Activated CD8-positive, alpha-beta memory T cell treated with anti-CD3 and anti-CD28 coated beads, Interleukin-2, amount 50 U/mL, for 4 hours (primary cell): Measurements from ENCODE around the gene DLX4.

ENCODE experiments used
- DNase-seq: peaks from one replicate; pipeline ENCODE4 v3.0.0-alpha.2; 2020

Gene DLX4

GRCh38 chr17:49969134-49969759 is at the start of gene DLX4:
Gene DLX4 (plus strand): TSS chr17:49969190. CDS start chr17:49969469, 279 bp downstream.
- DNase-seq: no peak

DNA sequence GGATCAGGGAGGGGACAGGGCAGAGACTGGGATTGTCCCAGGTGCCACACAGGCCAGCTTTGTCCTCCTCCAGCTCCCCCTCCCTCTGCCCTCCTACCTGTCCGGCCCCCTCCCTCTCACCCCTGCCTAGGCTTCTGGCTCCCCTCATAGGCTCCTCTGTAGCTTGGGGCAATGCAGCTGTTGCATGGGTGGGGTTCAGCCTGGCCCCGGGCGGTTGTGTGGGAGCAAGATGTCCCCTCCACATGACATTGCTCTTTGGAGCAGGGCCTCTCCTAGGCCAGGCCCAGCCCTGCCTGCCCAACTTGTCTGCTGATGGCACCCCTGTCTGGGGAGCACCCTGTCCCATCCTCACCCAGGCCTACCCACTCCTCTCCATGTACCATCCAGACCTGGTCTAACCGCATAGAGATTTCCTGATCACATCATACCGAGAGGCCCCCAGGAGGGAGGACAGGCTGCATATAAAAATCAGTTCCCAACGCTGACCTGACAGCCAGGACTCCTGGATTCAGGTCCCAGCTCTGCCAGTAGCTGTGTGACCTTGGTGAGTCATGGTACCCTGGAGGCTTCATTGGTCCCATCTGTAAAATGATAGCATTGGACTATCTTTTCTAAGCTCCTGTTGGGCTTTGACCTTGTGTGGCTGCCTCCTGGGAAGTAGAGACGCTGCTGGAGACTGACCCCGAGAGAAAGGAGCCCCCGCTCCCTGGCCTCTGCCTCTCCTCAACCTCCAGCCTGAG is 48.8 kb upstream of the DLX4 start:
- DNase-seq: no peak

DNA sequence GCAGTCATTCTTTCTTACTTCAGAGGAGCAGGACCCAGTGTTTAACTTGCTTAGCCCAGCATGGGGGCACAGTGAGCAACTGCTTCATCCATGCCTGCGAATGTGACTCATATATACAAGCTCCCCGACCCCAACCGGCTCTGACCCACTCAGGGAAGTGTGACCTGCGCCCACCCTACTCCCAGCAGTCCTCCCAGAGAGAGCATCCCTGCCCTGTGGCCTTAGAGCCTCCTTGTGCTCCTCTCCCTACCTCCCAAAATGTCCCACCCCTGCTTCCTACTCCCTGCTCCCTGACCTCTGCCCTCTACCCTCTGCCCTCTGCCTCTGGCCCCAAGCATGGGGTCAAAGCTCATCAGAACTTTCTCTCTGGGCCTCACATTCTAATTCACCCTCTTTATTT is 46.9 kb upstream of the DLX4 start:
- no peak for DNase-seq

GRCh38 chr17:49924116-49924515 is 44.9 kb upstream of the DLX4 start:
- DNase-seq: no peak

DNA sequence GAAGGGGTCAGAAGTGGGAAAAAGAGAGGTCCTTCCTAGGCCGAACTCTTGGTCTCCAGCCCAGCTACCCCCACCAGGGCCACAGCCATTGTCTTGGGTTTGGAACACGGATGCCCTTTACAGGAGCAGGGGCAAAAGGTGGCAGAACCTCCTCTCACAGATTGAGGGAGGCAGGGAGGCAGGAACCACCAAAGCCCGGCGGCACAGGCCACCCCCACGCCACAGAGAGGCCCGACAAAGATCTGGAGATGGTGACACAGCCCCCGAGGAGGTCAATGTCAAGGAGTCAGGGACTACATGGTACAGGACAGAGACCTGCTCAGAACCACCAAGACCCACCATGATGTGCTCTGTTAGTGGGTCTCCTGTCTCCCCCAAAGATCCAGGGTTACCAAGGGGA is 44.4 kb upstream of the DLX4 start:
- no peak for DNase-seq

GRCh38 chr17:49925921-49926320 is 43.1 kb upstream of the DLX4 start:
- DNase-seq: no peak

GRCh38 chr17:49926886-49927285 is 42.1 kb upstream of the DLX4 start:
- DNase-seq: no peak

GRCh38 chr17:49928126-49928800 is 40.7 kb upstream of the DLX4 start:
- no peak for DNase-seq

- no peak for DNase-seq
Observed at GRCh38 chr17:49928837-49929475, 40.0 kb upstream of the DLX4 start.

GRCh38 chr17:49930880-49931279 is 38.1 kb upstream of the DLX4 start:
- no peak for DNase-seq

GRCh38 chr17:49931416-49932137 is 37.4 kb upstream of the DLX4 start:
- no peak for DNase-seq

GRCh38 chr17:49932138-49932723 is 36.8 kb upstream of the DLX4 start:
- no peak for DNase-seq

DNA sequence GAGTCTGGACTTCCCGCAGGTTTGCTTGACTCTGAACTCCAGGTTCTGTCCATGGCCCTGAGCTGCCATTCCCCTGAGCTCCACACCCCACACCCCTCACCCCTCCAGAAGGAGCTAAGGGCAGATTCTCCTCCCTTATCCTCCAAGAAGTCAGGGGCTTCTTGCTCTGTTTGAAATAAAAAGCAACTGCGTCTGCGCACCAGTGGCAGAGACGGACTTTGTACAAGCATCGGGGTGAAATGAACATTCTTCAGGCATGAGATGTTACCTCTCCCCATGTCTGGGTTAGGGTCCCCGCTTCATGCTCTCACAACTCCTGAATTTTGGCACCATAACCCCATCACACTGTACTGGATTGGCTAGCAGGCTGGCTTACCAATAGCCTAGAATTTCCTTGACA is 36.1 kb upstream of the DLX4 start:
- no peak for DNase-seq

GRCh38 chr17:49935526-49936210 is 33.3 kb upstream of the DLX4 start:
- no peak for DNase-seq

- DNase-seq: no peak
Observed at GRCh38 chr17:49936386-49936785, 32.6 kb upstream of the DLX4 start.

GRCh38 chr17:49939318-49939717 is 29.7 kb upstream of the DLX4 start:
- DNase-seq: no peak

- no peak for DNase-seq
Observed at GRCh38 chr17:49941427-49941826, 27.6 kb upstream of the DLX4 start.

DNA sequence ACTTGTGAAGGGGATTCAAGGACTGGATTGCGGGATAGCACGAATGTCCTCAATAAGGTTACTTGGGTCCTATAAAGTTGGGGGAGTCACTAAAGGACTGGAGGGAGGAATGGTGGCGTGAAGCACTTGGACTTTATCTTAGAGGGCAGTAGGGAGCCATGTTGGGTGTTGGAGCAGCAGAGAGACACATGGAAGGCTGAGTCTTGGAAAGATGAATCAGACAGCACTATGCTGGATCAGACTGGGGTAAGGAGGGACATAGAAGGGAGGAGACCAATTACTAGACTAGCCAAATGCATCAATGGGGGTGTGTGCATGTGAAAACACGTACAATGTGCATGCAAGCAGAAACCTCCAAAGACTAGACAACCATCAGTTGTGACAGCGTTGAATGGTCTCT is 26.0 kb upstream of the DLX4 start:
- DNase-seq: no peak

DNA sequence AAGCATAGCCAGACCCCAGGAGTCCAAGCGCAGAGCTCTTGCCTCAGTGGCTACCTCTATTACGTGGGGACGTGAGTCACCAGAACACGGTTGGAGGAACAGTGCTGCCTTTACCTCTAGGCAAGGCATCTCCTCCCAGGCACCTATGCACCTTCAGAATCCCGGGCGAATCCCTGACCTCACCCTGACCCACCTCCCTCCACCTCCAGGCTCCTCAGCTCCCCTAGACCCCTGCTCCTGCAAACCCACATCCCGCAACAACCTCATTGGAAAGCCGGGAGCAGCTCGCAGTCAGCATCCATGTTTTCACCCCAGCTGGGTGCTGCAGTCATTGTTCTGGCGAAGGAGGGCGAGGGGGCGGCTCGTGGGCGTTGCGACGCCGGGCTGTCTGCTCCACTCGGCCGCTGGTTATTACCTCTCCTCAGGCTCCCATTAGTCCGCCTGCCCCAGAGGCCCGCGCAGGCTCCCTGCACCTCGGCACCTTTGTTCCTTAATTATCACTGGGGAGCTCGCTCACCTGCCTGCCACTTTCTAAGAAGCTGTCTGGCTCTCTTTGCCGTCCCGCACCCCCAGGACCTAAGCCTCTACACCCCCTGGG is 24.6 kb upstream of the DLX4 start:
- no peak for DNase-seq

DNA sequence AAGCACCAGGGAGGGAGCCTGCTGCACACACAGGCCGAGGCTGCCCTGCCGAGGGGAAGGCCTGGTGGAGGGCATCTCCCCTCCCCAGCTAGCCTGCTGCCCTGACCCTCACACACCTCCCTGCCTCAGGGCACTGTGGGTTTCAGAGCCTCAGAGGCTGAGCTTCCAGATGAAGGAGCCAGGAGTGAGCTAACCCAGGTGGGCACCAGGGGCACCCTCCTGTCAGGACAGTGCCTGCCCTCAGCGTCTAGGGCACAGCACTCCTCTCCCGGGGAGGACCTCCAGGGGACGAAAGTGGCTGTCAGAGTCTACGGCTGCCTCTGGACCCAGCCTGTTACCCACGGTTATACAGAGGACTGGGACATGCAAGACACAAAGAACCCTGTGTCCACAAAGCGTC is 22.8 kb upstream of the DLX4 start:
- DNase-seq: no peak

GRCh38 chr17:49946964-49947584 is 21.9 kb upstream of the DLX4 start:
- no peak for DNase-seq
